Stimulated activated CD4-positive, alpha-beta T cell treated with anti-CD3 and anti-CD28 coated beads, Interleukin-4, amount 100 ng/mL, for 4 hours (primary cell): ENCODE data around the gene AUNIP.

Experiments used
- DNase-seq, 2 experiments: peaks; one replicate each; pipeline ENCODE4 v3.0.0-alpha.2; 2020

The AUNIP gene

DNA sequence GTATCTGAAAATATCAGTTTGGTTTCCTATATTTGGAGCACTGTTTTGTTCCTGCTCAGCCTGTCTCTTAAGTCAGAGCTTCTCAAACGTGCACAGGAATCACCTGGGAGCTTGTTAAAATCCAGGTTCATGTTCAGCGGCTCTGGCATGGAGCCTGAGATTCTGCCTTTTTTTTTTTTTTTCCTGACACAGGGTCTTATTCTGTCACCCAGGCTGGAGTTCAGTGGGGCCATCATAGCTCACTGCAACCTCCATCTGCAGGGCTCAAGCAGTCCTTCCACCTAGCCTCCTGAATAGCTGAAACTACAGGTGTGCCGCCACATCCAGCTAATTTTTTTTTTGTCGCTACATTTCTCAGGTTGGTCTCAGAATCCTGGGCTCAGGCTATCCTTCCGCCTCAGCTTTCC, 71.5 kb downstream of the AUNIP start:
- DNase-seq: no peak

DNA sequence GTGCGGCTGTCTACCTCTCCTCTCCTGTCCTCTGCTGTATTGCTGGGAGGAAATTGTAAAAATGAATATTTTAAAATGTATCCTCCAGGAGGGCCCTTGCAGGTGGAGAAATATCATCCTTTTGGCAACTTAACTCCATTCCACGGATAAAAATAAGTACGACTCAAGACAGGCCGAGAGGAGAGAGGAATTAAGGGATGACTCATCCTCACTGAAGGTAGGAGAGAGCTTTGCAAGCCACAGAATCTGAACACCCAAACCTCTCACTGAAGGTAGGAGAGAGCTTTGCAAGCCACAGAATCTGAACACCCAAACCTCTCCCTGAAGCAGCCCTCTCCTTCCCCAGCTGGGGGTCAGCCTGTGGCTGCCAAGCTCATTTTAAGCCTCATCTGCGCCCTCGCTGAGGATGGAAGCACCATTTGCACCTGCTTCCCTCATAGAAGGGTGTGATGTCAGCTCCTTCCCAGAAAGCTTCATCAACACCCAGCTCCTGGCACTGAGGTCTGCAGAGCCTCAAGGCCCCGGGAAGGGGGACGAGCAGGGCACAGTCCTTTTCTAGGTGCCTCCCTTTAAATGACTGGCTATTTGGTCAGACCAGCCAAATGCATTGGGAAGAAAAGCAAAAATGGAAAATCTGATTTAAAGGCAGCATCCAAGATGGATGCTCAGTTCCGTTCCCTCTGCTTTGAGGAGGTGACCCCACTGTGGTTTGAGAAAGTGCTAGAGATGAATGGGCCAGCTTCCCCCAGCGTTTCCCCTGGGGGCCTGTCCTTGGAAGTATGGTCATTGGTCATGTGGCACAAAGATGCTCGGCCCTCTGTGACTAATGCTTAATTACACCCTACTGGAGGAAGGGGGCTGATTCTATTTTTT, 72.1 kb downstream of the AUNIP start:
- DNase-seq: no peak

- no peak for DNase-seq
Measured at GRCh38 chr1:25785333-25786067, 73.8 kb downstream of the AUNIP start.

DNA sequence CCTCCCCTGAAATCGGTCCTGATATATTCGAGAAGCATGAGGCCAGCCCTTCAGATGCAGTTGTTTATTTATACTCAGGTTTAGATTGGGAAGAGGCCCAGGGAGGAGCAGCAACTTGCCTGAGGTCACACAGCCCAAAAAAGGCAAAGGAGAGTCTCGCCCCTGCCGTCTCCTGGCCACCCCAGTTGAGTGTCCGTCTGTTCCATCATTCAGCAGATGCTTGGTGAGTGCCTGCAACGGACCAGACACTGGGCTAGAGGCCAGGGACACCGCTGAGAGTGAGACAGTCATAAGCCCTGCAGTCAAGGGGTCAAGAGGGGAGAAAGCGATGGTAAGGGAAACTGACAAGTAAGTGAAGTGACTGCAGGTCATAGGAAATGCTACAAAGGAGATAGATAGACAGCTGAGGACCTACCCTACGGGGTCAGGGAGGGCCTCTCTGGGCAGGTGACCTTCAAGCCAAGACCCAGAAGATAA, 74.6 kb downstream of the AUNIP start:
- no peak for DNase-seq
